GM12891 (cell line): ENCODE results near the gene CEBPE.

Source experiments
- POLR2A ChIP-seq: IDR thresholded peaks from 2 replicates; pipeline ENCODE4 v1.6.1; 2011; ENCODE audit warnings: low read depth, low read length, control low read depth
- POLR2AphosphoS5 ChIP-seq: IDR thresholded peaks from 2 replicates; pipeline ENCODE4 v1.6.1; 2011; ENCODE audit warnings: low read depth, low read length, control low read depth
- POU2F2 ChIP-seq: IDR thresholded peaks from 2 replicates; pipeline ENCODE4 v1.6.1; 2011; ENCODE audit warnings: low read depth, mild to moderate bottlenecking, control low read depth, low read length, moderate library complexity
- TAF1 ChIP-seq: IDR thresholded peaks from 2 replicates; pipeline ENCODE4 v1.6.1; 2011; ENCODE audit warnings: low read depth, low read length, control low read depth

DNA sequence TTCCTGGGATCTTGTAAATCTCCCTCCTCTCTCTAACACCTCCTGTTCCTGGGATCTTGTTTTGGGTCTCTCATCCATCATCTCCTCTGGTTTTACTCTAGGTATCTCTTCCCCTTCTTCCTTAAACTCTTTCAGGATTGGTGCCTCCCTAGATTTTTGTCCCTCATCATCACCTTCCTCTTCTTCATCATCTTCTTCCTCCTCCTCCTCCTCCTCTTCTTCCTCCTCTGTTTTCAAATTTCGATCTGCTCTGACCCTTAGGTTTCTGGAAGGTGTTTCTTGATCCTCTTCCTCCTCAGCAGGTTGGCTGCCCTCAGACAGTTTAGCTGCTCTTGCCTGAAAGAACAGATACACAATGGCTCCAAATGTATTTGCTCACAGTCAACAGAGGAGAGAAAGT is 38.6 kb downstream of the CEBPE start:
- TF ChIP-seq POLR2AphosphoS5 (no peak), POLR2A (no peak), TAF1 (no peak), POU2F2 (no peak)
